Calu3 (cell line): ENCODE results near the gene GRHL1. TPM values are rescaled to one million over a fixed set of nuclear protein-coding genes. Genes with fewer than 3 reads are reported as not detected.

Experiments
- BruUV-seq: library from RNA; stranded (reverse); fragments of 400-500 nt; replicated peaks from 2 replicates; lab custom pipeline; 2021; lab: Mats Ljungman, UMichigan
- CTCF ChIA-PET: fragments of 300-600 bp; sonication (Branson Sonifier 250); formaldehyde crosslinking; loops from one replicate; lab custom pipeline; 2022; ENCODE audit warnings: antibody characterized with exemption; lab: Charles Lee
- DNase-seq: peaks from one replicate; pipeline ENCODE4 v3.0.0; 2022
- H3K27ac Mint-ChIP-seq: one replicate; pipeline ENCODE4 v1.8.0; 2022; ENCODE audit warnings: mixed read lengths; ENCODE audit not compliant: unreplicated experiment
- H3K27me3 Mint-ChIP-seq: one replicate; pipeline ENCODE4 v1.8.0; 2022; ENCODE audit warnings: mixed read lengths; ENCODE audit not compliant: unreplicated experiment
- H3K36me3 Mint-ChIP-seq: one replicate; pipeline ENCODE4 v1.8.0; 2022; ENCODE audit warnings: mild to moderate bottlenecking, moderate library complexity, mixed read lengths; ENCODE audit not compliant: insufficient read depth, unreplicated experiment
- H3K4me1 Mint-ChIP-seq: one replicate; pipeline ENCODE4 v1.8.0; 2022; ENCODE audit warnings: mild to moderate bottlenecking, low read depth, mixed read lengths; ENCODE audit not compliant: unreplicated experiment
- H3K4me3 Mint-ChIP-seq: one replicate; pipeline ENCODE4 v1.8.0; 2022; ENCODE audit warnings: mild to moderate bottlenecking, low read depth, moderate library complexity, mixed read lengths; ENCODE audit not compliant: unreplicated experiment
- H3K9me3 Mint-ChIP-seq: one replicate; pipeline ENCODE4 v1.8.0; 2022; ENCODE audit warnings: low read depth, mixed read lengths; ENCODE audit not compliant: unreplicated experiment
- CTCF ChIP-seq: fragments of 200-600 bp; IDR thresholded peaks from one replicate; pipeline ENCODE4 v1.8.0; 2022; ENCODE audit warnings: antibody characterized with exemption; ENCODE audit not compliant: unreplicated experiment
- intact Hi-C: fragments of 100-400 bp; cut with micrococcal nuclease; formaldehyde crosslinking; loops from one replicate; pipeline ENCODE4 v1.10.0; 2022; ENCODE audit not compliant: unreplicated experiment
- total RNA-seq: library from RNA; stranded (reverse); gene quantifications from 2 replicates; pipeline ENCODE4 v1.2.3, GENCODE V29; 2022

The GRHL1 gene
- total RNA-seq, 1 experiment from 2014 or later: 11.7 TPM

GRCh38 chr2:9959262-9959661 is 7.8 kb downstream of the GRHL1 start:
- H3K27ac Mint-ChIP-seq: no peak overlapping the region
- H3K4me3 Mint-ChIP-seq: no peak overlapping the region
- no peaks in the 10 kb centered on the region for H3K9me3 Mint-ChIP-seq
- H3K27me3 Mint-ChIP-seq: no peaks in the 10 kb centered on the region
- BruUV-seq: no TSS peak
- intact Hi-C loops: no loop called here
- CTCF ChIA-PET: no interaction called here
- no peak for TF ChIP-seq CTCF
- DNase-seq: no peak
- peaks cover 5% of the 10 kb centered on the region for H3K4me1 Mint-ChIP-seq
- H3K36me3 Mint-ChIP-seq: no peaks in the 10 kb centered on the region

DNA sequence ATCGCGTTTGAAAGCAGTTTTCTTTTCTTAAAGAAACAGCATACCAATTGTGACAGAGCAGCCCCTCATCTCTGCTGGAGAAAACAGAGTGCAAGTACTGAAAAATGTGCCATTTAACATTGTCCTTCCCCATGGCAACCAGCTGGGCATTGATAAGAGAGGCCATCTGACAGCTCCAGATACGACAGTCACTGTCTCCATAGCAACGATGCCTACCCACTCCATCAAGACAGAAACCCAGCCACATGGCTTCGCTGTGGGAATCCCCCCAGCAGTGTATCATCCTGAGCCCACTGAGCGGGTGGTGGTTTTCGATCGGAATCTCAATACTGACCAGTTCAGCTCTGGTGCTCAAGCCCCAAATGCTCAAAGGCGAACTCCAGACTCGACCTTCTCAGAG is 9.5 kb downstream of the GRHL1 start:
- DNase-seq: no peak
- no TSS peak for BruUV-seq
- TF ChIP-seq CTCF: no peak
- intact Hi-C loops: no loop called here
- Mint-ChIP-seq H3K4me3 (no peak overlapping the region), H3K27me3 (no peaks in the 10 kb centered on the region), H3K27ac (no peak overlapping the region), H3K9me3 (no peaks in the 10 kb centered on the region), H3K36me3 (no peaks in the 10 kb centered on the region), H3K4me1 (no peaks in the 10 kb centered on the region)
- CTCF ChIA-PET: no interaction called here

GRCh38 chr2:9964334-9964980 is 13.0 kb downstream of the GRHL1 start:
- intact Hi-C loops: no loop called here
- CTCF ChIA-PET: no interaction called here

DNA sequence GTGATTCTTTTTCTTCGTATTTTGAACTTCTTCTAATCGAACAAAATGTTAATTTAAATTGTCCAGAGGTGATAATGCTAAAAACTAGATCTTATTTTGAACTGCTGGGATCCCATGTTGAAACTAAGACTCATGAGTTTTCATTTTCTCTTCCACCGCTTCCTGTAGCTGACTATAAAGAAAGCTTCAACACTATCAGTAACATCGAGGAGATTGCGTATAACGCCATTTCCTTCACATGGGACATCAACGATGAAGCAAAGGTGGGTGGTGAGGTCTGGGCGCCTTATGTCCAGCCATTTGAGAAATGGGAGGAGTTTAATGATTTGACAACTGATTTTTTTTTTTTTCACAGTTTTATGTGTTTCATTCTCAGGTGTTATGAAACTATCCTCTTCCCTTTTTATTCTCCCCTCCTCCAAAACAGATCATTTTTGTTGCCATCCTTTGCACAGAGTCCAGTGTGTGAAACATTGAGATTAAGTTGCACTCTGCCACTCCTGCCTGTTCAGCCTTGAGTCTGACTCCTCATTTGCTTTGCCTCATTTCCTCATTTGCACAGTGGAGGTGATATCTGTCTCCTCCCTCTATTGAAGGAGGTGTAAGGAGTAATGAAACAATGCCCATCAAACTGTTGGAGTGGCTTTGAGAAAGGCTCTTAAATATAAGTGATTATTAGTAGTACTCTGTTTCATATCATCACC is 13.8 kb downstream of the GRHL1 start:
- Mint-ChIP-seq H3K27ac (no peak overlapping the region), H3K36me3 (no peaks in the 10 kb centered on the region), H3K27me3 (no peaks in the 10 kb centered on the region), H3K4me3 (no peak overlapping the region), H3K9me3 (no peaks in the 10 kb centered on the region), H3K4me1 (no peaks in the 10 kb centered on the region)
- intact Hi-C loops: no loop called here
- BruUV-seq: no TSS peak
- CTCF ChIA-PET: no interaction called here
- no peak for TF ChIP-seq CTCF
- DNase-seq: no peak

More at GRCh38 chr2:9964334-9964980, 13.0 kb downstream of the GRHL1 start:
- no peak overlapping the region for H3K27ac Mint-ChIP-seq
- TF ChIP-seq CTCF: no peak
- H3K4me3 Mint-ChIP-seq: no peak overlapping the region
- H3K27me3 Mint-ChIP-seq: no peaks in the 10 kb centered on the region
- H3K36me3 Mint-ChIP-seq: no peaks in the 10 kb centered on the region
- no TSS peak for BruUV-seq
- H3K4me1 Mint-ChIP-seq: no peaks in the 10 kb centered on the region
- no peak for DNase-seq
- H3K9me3 Mint-ChIP-seq: no peaks in the 10 kb centered on the region
